IPS-NIHi7 (cell line): ENCODE measurements around the gene IVL.

Experiments used
- DNase-seq: peaks from one replicate; pipeline ENCODE4 v3.0.0; 2012; ENCODE audit warnings: mixed read lengths; ENCODE audit errors: extremely low spot score

Gene IVL

GRCh38 chr1:152886758-152887409 lies 21.5 kb upstream of the IVL start:
- DNase-seq: no peak

GRCh38 chr1:152888126-152888525 lies 20.2 kb upstream of the IVL start:
- no peak for DNase-seq

GRCh38 chr1:152899027-152899426 lies 9.3 kb upstream of the IVL start:
- no peak for DNase-seq

- DNase-seq: no peak
Measured at GRCh38 chr1:152899883-152900282, 8.5 kb upstream of the IVL start.

- no peak for DNase-seq
Measured at GRCh38 chr1:152901631-152902030, 6.7 kb upstream of the IVL start.

GRCh38 chr1:152902636-152903035 lies 5.7 kb upstream of the IVL start:
- no peak for DNase-seq

- no peak for DNase-seq
Measured at GRCh38 chr1:152904688-152905440, 3.5 kb upstream of the IVL start.

- no peak for DNase-seq
Measured at GRCh38 chr1:152906023-152906565, 2.3 kb upstream of the IVL start.

GRCh38 chr1:152909206-152909605 lies 860 bp downstream of the IVL start:
- DNase-seq: no peak

- DNase-seq: no peak
Measured at GRCh38 chr1:152912471-152912870, 4.1 kb downstream of the IVL start.

- DNase-seq: no peak
Measured at GRCh38 chr1:152912900-152913299, 4.6 kb downstream of the IVL start.

- DNase-seq: no peak
Measured at GRCh38 chr1:152917794-152918193, 9.4 kb downstream of the IVL start.

- DNase-seq: no peak
Measured at GRCh38 chr1:152919071-152919470, 10.7 kb downstream of the IVL start.

- DNase-seq: no peak
Measured at GRCh38 chr1:152924191-152924590, 15.8 kb downstream of the IVL start.

- no peak for DNase-seq
Measured at GRCh38 chr1:152926091-152926490, 17.7 kb downstream of the IVL start.

GRCh38 chr1:152928671-152929070 lies 20.3 kb downstream of the IVL start:
- DNase-seq: no peak

- no peak for DNase-seq
Measured at GRCh38 chr1:152932170-152932811, 23.9 kb downstream of the IVL start.

- no peak for DNase-seq
Measured at GRCh38 chr1:152933196-152933595, 24.9 kb downstream of the IVL start.

GRCh38 chr1:152940614-152941013 lies 32.3 kb downstream of the IVL start:
- DNase-seq: no peak

GRCh38 chr1:152941037-152941711 lies 32.8 kb downstream of the IVL start:
- no peak for DNase-seq

- no peak for DNase-seq
Measured at GRCh38 chr1:152942161-152942560, 33.8 kb downstream of the IVL start.

- no peak for DNase-seq
Measured at GRCh38 chr1:152946248-152946647, 37.9 kb downstream of the IVL start.
